Measurements from ENCODE around the gene PLA2G2C.

- TF ChIP-seq CTCF (conservative IDR thresholded peaks at IDR 0.05) (no peak), ZFX (IDR thresholded peaks at IDR 0.05) (no peak)
Measured at GRCh38 chr1:20126041-20126805, 60.1 kb downstream of the PLA2G2C start.
